H1 (cell line): ENCODE measurements around the gene CCDC7. TPM values are rescaled to one million over a fixed set of nuclear protein-coding genes. Genes with fewer than 3 reads are reported as not detected.

Source experiments
- BCL11A ChIP-seq, 2 experiments: IDR thresholded peaks; one replicate each; pipeline ENCODE4 v1.6.1; 2011; ENCODE audit warnings: low read depth in 2 of 2, low read length in 2 of 2, mild to moderate bottlenecking in 2 of 2
- EZH2 ChIP-seq: fragments of 200-600 bp; sonication (generic); IDR thresholded peaks from 2 replicates; pipeline ENCODE4 v1.7.1; 2012; ENCODE audit warnings: low read depth, mild to moderate bottlenecking, moderate library complexity, low read length, inconsistent platforms; ENCODE audit not compliant: severe bottlenecking
- FOSL1 ChIP-seq: IDR thresholded peaks from 2 replicates; pipeline ENCODE4 v1.6.1; 2011; ENCODE audit warnings: mild to moderate bottlenecking, low read depth, low read length, moderate library complexity; ENCODE audit not compliant: insufficient read depth
- KDM1A ChIP-seq: fragments of 200-600, 300-600 bp; sonication (generic); IDR thresholded peaks from 2 replicates; pipeline ENCODE4 v1.7.1; 2016; ENCODE audit warnings: mild to moderate bottlenecking, low read length, borderline replicate concordance
- RBBP5 ChIP-seq: IDR thresholded peaks from 2 replicates; pipeline ENCODE4 v1.7.1; 2012; ENCODE audit warnings: low read depth, mild to moderate bottlenecking, inconsistent platforms, low read length, moderate library complexity, borderline replicate concordance
- TAF7 ChIP-seq: optimal IDR thresholded peaks from 2 replicates; pipeline ENCODE3; 2011; ENCODE audit warnings: low read depth, mild to moderate bottlenecking, inconsistent platforms, low read length, moderate library complexity, borderline replicate concordance
- polyA plus RNA-seq, 7 experiments: library from polyadenylated mRNA; depleted of rRNA in 3 of 7; stranded (reverse) in 5 of 7; unstranded in 2 of 7; fragments of >200 nt in 5 of 7; fragments of 200-250 nt in 2 of 7; gene quantifications; 1 replicate in 5 of 7; 2 replicates in 1 of 7; 4 replicates in 1 of 7; pipeline versions ENCODE4 v1.2.1 to v1.2.3, GENCODE V29; 2011 to 2013; ENCODE audit warnings: missing spikeins in 2 of 7, mixed read lengths in 2 of 7
- total RNA-seq: library from RNA; stranded (reverse); fragmentation: NEBNext Ultra II Directional; extraction: Animal tissue kit (Norgen Biotek cat#: 25700); gene quantifications from 2 replicates; pipeline ENCODE4 v1.2.1, GENCODE V29; 2021
- TF ChIP-seq, protein P1 (sequence below): fragments of 300-600 bp; sonication (generic); IDR thresholded peaks from 2 replicates; pipeline ENCODE4 v1.7.1; 2012; ENCODE audit warnings: low read length, moderate library complexity, mild to moderate bottlenecking, inconsistent platforms; ENCODE audit not compliant: insufficient replicate concordance
- TF ChIP-seq, protein P2 (sequence below), 3 experiments: IDR thresholded peaks; 1 replicate in 2 of 3; 2 replicates in 1 of 3; pipeline versions ENCODE4 v1.5.1 to v1.6.1; 2011; ENCODE audit warnings: low read length in 3 of 3, mild to moderate bottlenecking in 3 of 3, inconsistent platforms in 2 of 3, low read depth in 1 of 3, moderate library complexity in 1 of 3; ENCODE audit not compliant: insufficient read depth in 1 of 3; ENCODE audit errors: control extremely low read depth in 1 of 3

The CCDC7 gene
- total and polyA plus RNA-seq, 2 of the 8 experiments (the other 6 are each of a cell fraction or from before 2014, with no cell fraction given), result 0.18 to 0.74 TPM

DNA sequence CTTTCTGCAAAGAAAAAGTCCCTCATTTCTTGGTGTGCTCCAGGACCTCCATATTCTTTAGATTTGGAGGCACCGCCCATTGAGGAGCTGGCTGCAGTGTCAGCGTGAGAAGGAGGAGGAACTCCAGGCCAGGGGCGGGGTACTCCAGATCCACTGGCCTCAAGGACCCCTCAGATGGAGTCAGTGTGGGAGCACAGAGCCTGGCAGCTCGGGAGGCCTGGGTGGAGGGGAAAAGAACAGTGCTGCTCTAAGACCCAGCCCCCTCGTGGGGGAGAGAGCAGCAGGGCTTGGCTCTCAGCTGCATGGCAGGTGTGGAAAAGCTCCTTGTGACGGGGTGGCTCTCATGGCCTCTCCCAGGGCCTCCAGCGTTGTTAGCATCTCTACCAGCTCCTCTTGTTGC is 441.5 kb downstream of the CCDC7 start (continued):
- TF ChIP-seq, protein P1, sequence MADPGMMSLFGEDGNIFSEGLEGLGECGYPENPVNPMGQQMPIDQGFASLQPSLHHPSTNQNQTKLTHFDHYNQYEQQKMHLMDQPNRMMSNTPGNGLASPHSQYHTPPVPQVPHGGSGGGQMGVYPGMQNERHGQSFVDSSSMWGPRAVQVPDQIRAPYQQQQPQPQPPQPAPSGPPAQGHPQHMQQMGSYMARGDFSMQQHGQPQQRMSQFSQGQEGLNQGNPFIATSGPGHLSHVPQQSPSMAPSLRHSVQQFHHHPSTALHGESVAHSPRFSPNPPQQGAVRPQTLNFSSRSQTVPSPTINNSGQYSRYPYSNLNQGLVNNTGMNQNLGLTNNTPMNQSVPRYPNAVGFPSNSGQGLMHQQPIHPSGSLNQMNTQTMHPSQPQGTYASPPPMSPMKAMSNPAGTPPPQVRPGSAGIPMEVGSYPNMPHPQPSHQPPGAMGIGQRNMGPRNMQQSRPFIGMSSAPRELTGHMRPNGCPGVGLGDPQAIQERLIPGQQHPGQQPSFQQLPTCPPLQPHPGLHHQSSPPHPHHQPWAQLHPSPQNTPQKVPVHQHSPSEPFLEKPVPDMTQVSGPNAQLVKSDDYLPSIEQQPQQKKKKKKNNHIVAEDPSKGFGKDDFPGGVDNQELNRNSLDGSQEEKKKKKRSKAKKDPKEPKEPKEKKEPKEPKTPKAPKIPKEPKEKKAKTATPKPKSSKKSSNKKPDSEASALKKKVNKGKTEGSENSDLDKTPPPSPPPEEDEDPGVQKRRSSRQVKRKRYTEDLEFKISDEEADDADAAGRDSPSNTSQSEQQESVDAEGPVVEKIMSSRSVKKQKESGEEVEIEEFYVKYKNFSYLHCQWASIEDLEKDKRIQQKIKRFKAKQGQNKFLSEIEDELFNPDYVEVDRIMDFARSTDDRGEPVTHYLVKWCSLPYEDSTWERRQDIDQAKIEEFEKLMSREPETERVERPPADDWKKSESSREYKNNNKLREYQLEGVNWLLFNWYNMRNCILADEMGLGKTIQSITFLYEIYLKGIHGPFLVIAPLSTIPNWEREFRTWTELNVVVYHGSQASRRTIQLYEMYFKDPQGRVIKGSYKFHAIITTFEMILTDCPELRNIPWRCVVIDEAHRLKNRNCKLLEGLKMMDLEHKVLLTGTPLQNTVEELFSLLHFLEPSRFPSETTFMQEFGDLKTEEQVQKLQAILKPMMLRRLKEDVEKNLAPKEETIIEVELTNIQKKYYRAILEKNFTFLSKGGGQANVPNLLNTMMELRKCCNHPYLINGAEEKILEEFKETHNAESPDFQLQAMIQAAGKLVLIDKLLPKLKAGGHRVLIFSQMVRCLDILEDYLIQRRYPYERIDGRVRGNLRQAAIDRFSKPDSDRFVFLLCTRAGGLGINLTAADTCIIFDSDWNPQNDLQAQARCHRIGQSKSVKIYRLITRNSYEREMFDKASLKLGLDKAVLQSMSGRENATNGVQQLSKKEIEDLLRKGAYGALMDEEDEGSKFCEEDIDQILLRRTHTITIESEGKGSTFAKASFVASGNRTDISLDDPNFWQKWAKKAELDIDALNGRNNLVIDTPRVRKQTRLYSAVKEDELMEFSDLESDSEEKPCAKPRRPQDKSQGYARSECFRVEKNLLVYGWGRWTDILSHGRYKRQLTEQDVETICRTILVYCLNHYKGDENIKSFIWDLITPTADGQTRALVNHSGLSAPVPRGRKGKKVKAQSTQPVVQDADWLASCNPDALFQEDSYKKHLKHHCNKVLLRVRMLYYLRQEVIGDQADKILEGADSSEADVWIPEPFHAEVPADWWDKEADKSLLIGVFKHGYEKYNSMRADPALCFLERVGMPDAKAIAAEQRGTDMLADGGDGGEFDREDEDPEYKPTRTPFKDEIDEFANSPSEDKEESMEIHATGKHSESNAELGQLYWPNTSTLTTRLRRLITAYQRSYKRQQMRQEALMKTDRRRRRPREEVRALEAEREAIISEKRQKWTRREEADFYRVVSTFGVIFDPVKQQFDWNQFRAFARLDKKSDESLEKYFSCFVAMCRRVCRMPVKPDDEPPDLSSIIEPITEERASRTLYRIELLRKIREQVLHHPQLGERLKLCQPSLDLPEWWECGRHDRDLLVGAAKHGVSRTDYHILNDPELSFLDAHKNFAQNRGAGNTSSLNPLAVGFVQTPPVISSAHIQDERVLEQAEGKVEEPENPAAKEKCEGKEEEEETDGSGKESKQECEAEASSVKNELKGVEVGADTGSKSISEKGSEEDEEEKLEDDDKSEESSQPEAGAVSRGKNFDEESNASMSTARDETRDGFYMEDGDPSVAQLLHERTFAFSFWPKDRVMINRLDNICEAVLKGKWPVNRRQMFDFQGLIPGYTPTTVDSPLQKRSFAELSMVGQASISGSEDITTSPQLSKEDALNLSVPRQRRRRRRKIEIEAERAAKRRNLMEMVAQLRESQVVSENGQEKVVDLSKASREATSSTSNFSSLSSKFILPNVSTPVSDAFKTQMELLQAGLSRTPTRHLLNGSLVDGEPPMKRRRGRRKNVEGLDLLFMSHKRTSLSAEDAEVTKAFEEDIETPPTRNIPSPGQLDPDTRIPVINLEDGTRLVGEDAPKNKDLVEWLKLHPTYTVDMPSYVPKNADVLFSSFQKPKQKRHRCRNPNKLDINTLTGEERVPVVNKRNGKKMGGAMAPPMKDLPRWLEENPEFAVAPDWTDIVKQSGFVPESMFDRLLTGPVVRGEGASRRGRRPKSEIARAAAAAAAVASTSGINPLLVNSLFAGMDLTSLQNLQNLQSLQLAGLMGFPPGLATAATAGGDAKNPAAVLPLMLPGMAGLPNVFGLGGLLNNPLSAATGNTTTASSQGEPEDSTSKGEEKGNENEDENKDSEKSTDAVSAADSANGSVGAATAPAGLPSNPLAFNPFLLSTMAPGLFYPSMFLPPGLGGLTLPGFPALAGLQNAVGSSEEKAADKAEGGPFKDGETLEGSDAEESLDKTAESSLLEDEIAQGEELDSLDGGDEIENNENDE, result no peak
- no peak for TF ChIP-seq TAF7
- TF ChIP-seq RBBP5, result no peak
- TF ChIP-seq EZH2, result no peak
- no peak for TF ChIP-seq BCL11A (IDR thresholded peaks at IDR 0.05; ENCODE audit: low read depth in 2 of 2, low read length in 2 of 2)
- no peak for TF ChIP-seq FOSL1
- TF ChIP-seq, protein P2, sequence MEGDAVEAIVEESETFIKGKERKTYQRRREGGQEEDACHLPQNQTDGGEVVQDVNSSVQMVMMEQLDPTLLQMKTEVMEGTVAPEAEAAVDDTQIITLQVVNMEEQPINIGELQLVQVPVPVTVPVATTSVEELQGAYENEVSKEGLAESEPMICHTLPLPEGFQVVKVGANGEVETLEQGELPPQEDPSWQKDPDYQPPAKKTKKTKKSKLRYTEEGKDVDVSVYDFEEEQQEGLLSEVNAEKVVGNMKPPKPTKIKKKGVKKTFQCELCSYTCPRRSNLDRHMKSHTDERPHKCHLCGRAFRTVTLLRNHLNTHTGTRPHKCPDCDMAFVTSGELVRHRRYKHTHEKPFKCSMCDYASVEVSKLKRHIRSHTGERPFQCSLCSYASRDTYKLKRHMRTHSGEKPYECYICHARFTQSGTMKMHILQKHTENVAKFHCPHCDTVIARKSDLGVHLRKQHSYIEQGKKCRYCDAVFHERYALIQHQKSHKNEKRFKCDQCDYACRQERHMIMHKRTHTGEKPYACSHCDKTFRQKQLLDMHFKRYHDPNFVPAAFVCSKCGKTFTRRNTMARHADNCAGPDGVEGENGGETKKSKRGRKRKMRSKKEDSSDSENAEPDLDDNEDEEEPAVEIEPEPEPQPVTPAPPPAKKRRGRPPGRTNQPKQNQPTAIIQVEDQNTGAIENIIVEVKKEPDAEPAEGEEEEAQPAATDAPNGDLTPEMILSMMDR (IDR thresholded peaks at IDR 0.05; ENCODE audit: control extremely low read depth in 1 of 3, insufficient read depth in 1 of 3, low read depth in 1 of 3, low read length in 3 of 3), result no peak
- TF ChIP-seq KDM1A, result no peak
